Osteocyte (in vitro differentiated cells): ENCODE measurements around the gene PDE6H. TPM values are rescaled to one million over a fixed set of nuclear protein-coding genes. Genes with fewer than 3 reads are reported as not detected.
A peak's percentile ranks its signal among the peaks of the same experiment; 100 is the strongest.

Experiments
- DNase-seq: peaks from one replicate; pipeline ENCODE4 v3.0.0; 2021; ENCODE audit warnings: mixed read lengths; ENCODE audit not compliant: unreplicated experiment; ENCODE audit errors: extremely low spot score
- H3K27ac Mint-ChIP-seq: one replicate; pipeline ENCODE4 v1.8.0; 2021; ENCODE audit warnings: mild to moderate bottlenecking, mixed read lengths; ENCODE audit not compliant: unreplicated experiment
- H3K27me3 Mint-ChIP-seq: one replicate; pipeline ENCODE4 v1.8.0; 2021; ENCODE audit warnings: mixed read lengths; ENCODE audit not compliant: unreplicated experiment
- H3K36me3 Mint-ChIP-seq: one replicate; pipeline ENCODE4 v1.8.0; 2021; ENCODE audit warnings: mixed read lengths; ENCODE audit not compliant: unreplicated experiment
- H3K4me1 Mint-ChIP-seq: one replicate; pipeline ENCODE4 v1.8.0; 2021; ENCODE audit warnings: mixed read lengths; ENCODE audit not compliant: unreplicated experiment
- H3K4me3 Mint-ChIP-seq: one replicate; pipeline ENCODE4 v1.8.0; 2021; ENCODE audit warnings: mild to moderate bottlenecking, moderate library complexity, mixed read lengths; ENCODE audit not compliant: unreplicated experiment
- H3K9me3 Mint-ChIP-seq: one replicate; pipeline ENCODE4 v1.8.0; 2021; ENCODE audit warnings: mixed read lengths; ENCODE audit not compliant: unreplicated experiment
- total RNA-seq: library from RNA; stranded (reverse); gene quantifications from 2 replicates; pipeline ENCODE4 v1.2.1, GENCODE V29; 2021
- TF ChIP-seq, protein P1 (sequence below): fragments of 200-600 bp; sonication (generic); IDR thresholded peaks from 2 replicates; pipeline ENCODE4 v1.5.0; 2021; ENCODE audit warnings: antibody characterized with exemption, mild to moderate bottlenecking, moderate library complexity

Gene PDE6H
- total RNA-seq, 1 donor from 2014 or later: not detected

- H3K27ac Mint-ChIP-seq: peak overlapping the region; percentile 96
- peaks cover 64% of the 10 kb centered on the region for H3K4me1 Mint-ChIP-seq
- TF ChIP-seq, protein P1, sequence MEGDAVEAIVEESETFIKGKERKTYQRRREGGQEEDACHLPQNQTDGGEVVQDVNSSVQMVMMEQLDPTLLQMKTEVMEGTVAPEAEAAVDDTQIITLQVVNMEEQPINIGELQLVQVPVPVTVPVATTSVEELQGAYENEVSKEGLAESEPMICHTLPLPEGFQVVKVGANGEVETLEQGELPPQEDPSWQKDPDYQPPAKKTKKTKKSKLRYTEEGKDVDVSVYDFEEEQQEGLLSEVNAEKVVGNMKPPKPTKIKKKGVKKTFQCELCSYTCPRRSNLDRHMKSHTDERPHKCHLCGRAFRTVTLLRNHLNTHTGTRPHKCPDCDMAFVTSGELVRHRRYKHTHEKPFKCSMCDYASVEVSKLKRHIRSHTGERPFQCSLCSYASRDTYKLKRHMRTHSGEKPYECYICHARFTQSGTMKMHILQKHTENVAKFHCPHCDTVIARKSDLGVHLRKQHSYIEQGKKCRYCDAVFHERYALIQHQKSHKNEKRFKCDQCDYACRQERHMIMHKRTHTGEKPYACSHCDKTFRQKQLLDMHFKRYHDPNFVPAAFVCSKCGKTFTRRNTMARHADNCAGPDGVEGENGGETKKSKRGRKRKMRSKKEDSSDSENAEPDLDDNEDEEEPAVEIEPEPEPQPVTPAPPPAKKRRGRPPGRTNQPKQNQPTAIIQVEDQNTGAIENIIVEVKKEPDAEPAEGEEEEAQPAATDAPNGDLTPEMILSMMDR: no peak
- no peaks in the 10 kb centered on the region for H3K9me3 Mint-ChIP-seq
- no peaks in the 10 kb centered on the region for H3K27me3 Mint-ChIP-seq
- H3K36me3 Mint-ChIP-seq: peaks cover 3% of the 10 kb centered on the region
- DNase-seq: no peak
- no peak overlapping the region for H3K4me3 Mint-ChIP-seq
These were observed 22.4 kb upstream of the PDE6H start for GRCh38 chr12:14950421-14950820.

- peaks cover 57% of the 10 kb centered on the region for H3K4me1 Mint-ChIP-seq
- H3K27ac Mint-ChIP-seq: peak overlapping the region; percentile 96
- H3K36me3 Mint-ChIP-seq: peaks cover 3% of the 10 kb centered on the region
- H3K4me3 Mint-ChIP-seq: no peak overlapping the region
- H3K27me3 Mint-ChIP-seq: no peaks in the 10 kb centered on the region
- no peak for DNase-seq
- H3K9me3 Mint-ChIP-seq: no peaks in the 10 kb centered on the region
- TF ChIP-seq, protein P1: no peak
These were observed 21.7 kb upstream of the PDE6H start for GRCh38 chr12:14950982-14951746.

DNA sequence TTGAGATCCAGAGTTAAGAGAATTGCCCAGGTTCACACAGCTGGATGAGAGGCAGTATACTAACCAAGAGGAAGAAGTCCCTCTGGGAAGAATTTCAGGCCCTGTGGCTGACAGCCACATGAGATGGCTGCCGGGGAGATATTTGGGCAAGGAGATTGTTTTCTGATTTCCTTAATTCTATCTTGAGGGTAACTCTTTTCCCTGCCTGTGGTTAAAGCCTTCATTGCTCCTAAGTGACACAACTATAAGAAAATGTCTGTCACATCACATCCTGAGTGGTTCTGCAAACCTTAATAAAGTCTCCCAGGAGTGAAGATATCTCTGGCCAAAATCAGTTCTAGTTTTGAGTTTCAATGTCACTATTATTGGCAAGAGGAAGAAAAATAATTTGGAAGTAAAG lies 21.0 kb upstream of the PDE6H start:
- TF ChIP-seq, protein P1: no peak
- Mint-ChIP-seq H3K4me1 (peaks cover 51% of the 10 kb centered on the region), H3K9me3 (no peaks in the 10 kb centered on the region), H3K27me3 (no peaks in the 10 kb centered on the region), H3K36me3 (no peaks in the 10 kb centered on the region), H3K27ac (peak overlapping the region; percentile 95), H3K4me3 (no peak overlapping the region)
- DNase-seq: no peak

DNA sequence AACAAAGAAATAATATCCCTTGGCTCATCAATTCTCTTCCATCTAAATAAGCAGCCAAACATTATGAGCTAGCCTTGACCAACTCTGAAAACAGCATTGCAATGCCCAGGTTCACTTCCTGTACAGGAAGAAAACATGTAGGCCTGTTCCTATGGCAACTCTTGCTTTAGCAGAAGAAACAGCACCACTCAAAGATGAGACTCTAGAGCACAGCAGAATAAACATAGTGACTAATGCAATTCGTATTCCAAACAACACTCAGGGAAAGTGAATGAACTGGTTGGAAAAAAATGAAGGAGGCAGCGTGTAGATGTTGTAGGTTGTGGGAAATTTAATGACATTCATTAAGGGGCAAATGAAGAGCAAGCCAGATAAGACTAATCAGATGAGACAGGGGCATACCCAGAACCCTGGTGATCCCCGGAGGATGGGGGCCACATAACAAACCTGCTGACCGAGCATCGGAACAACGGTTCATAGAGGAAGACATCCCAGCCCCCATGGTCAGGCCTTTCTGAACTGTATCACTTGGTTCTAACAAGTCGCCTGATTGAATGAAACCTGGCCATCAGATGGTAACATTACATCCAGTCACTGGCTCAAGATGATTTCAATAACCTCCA lies 20.4 kb upstream of the PDE6H start:
- Mint-ChIP-seq H3K9me3 (no peaks in the 10 kb centered on the region), H3K27me3 (no peaks in the 10 kb centered on the region), H3K36me3 (no peaks in the 10 kb centered on the region), H3K27ac (peak overlapping the region; percentile 95), H3K4me3 (no peak overlapping the region), H3K4me1 (peaks cover 48% of the 10 kb centered on the region)
- TF ChIP-seq, protein P1: no peak
- DNase-seq: no peak

DNA sequence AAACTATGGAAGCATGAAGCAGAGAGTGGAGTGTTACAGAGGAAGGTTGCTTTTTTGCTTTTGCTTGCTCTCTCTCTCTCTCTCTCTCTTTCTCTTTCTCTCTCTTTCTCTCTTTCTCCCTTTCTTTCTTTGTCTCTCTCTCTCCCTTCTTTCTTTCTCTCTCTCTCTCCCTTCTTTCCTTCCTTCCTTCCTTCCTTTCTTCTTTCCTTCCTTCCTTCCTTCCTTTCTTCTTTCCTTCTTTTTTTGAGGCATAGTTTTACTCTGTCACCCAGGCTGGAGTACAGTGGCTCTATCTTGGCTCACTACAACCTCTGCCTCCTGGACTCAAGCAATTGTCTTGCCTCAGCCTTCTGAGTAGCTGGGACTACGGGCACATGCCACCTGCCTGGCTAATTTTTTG lies 19.1 kb upstream of the PDE6H start:
- H3K27ac Mint-ChIP-seq: no peak overlapping the region
- no peak for DNase-seq
- no peak overlapping the region for H3K4me3 Mint-ChIP-seq
- TF ChIP-seq, protein P1: no peak
- peaks cover 48% of the 10 kb centered on the region for H3K4me1 Mint-ChIP-seq
- H3K9me3 Mint-ChIP-seq: no peaks in the 10 kb centered on the region
- H3K36me3 Mint-ChIP-seq: no peaks in the 10 kb centered on the region
- H3K27me3 Mint-ChIP-seq: no peaks in the 10 kb centered on the region
